AG09319 (cell line): ENCODE measurements around the gene AHNAK.

Source experiments
- DNase-seq: peaks from one replicate; pipeline ENCODE4 v3.0.0-alpha.2; 2010; ENCODE audit warnings: low read depth; ENCODE audit errors: extremely low read depth
- TF ChIP-seq, protein P1 (sequence below): IDR thresholded peaks from 2 replicates; pipeline ENCODE4 v1.5.1; 2011; ENCODE audit warnings: low read depth, mild to moderate bottlenecking, inconsistent platforms, low read length, moderate library complexity

Gene AHNAK

DNA sequence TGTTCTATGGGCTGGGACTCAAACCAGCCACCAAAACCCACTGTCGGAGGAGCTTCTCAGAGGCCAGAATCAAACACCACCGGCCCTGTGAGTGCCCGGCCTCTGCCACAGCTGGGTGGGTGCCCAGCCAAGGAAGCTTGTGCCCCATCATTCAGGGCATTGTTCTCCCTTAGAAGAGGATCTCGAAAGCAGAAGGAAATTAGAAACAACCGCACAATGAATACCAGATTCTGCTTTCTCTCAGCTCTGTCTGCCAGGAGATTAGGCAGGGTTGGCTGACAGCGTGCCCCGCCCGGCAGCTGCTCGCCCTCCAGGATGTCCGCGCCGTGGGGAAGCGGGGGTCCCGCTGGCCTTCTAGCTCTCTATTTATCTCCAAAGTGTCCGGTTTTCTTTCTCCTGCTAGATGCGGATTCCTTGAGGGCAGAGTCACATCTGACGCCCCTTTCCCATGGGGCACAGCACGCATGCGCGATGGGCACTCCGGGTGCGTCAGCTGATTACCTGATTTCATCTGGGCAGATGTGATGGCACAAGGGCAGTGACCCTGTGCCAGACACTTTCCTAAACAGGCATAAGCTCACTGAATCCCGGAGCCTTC, 102.3 kb downstream of the AHNAK start:
- DNase-seq: no peak
- TF ChIP-seq, protein P1, sequence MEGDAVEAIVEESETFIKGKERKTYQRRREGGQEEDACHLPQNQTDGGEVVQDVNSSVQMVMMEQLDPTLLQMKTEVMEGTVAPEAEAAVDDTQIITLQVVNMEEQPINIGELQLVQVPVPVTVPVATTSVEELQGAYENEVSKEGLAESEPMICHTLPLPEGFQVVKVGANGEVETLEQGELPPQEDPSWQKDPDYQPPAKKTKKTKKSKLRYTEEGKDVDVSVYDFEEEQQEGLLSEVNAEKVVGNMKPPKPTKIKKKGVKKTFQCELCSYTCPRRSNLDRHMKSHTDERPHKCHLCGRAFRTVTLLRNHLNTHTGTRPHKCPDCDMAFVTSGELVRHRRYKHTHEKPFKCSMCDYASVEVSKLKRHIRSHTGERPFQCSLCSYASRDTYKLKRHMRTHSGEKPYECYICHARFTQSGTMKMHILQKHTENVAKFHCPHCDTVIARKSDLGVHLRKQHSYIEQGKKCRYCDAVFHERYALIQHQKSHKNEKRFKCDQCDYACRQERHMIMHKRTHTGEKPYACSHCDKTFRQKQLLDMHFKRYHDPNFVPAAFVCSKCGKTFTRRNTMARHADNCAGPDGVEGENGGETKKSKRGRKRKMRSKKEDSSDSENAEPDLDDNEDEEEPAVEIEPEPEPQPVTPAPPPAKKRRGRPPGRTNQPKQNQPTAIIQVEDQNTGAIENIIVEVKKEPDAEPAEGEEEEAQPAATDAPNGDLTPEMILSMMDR: no peak

DNA sequence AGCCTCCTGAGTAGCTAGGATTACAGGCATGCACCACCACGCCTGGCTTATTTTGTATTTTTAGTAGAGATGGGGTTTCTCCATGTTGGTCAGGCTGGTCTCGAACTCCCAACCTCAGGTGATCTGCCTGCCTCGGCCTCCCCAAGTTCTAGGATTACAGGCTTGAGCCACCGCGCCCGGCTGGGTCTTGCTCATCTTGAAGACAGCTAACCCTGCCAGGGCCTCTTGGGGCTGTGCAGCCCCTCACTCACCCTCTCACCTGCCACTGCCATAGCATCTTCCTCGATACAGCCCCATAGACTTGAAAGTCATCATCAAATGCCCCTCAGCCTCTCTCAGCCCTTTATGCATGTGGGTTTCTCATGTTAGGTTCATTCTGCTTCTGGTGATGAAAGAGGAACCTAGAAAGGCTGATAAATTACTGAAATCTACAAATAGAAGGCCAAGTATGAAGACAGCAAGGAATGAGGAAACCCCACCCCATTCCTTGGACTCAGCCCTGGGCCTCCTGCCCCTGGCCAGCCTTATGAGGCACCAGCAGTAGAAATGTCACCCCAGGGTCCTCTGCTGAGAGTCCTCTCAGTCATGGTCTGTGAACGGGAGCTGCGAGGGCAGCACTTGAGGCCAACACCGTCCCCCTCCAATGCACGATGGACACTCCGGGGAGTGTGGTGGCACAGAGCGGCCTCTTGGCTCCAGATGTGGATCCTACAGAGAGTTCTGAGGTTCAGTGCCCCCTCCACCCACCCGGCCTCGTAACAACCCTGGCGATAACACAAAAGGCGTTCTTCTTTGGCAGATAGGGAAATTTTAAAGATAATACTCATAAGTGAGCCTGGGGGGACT, 103.0 kb downstream of the AHNAK start:
- no peak for DNase-seq
- TF ChIP-seq, protein P1: no peak

DNA sequence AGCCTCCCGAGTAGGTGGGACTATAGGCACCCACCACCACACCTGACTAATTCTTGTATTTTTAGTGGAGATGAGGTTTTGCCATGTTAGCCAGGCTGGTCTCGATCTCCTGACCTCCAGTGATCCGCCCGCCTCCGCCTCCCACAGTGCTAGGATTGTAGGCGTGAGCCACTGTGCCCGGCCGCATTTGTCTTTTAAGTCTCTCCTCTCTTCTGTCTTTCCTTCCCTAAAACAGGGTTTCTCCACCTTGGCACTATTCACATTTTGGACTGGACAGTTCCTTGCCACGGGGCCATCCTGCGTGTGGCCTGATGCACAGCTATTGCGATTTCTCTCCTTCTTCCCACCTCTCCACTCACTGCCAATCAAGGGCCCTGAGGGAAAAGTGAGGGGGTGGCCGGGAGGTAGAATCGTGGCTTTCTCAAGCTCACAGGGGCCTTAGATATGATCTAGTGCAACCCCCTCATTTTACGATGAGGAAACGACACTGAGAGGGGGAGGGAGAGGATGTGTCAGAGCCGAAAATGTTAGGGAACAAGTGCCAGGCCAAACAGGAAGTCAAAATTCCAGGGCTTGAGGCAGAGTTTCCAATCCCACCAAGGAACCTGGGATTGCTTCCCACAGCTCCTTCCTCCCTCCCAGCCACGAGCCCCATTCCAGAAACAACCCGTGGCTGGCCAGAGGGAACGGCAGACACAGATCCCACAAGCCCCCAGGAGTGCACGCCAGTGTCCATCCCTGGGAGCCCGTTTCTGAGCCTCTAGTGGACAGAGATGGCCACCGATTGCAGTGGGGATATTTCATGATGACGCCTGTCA, 106.6 kb downstream of the AHNAK start:
- DNase-seq: no peak
- TF ChIP-seq, protein P1: peak; percentile 5

DNA sequence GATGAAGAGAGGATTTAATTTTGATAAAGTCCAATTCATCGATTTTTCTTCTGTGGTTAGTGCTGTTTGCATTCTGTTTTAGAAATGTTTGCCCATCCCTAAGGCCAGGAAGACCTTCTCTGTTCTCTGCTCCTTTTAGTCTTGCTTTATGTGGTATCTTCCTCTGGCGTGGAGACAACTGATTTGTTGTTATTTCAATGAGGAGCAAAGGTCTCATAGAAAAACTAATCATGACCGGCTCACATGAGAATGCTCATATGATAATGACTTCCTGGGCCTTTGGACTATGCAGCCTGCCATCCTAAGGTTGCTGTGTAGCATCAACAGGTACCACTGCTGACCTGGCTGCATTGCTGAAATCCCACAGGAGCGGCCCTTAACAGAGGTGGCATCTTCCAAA, 108.0 kb downstream of the AHNAK start:
- TF ChIP-seq, protein P1: no peak
- no peak for DNase-seq

DNA sequence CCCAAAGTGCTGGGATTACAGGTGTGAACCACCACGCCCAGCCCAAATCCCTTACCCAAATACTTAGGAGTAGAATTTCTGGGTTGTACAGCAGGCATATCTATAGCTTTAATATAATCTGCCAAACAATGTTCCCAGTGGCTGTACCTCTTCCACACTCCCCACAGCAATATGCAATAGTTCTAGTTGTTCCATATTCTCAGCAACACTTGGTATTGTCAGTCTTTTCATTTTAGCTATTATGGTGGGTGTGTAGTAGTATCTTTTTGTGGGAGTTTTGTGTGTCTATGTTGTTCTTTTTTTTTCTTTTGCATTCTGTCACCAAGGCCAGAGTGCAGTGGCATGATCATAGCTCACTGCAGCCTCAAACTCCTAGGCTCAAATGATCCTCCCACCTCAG, 109.0 kb downstream of the AHNAK start:
- TF ChIP-seq, protein P1: no peak
- DNase-seq: no peak

DNA sequence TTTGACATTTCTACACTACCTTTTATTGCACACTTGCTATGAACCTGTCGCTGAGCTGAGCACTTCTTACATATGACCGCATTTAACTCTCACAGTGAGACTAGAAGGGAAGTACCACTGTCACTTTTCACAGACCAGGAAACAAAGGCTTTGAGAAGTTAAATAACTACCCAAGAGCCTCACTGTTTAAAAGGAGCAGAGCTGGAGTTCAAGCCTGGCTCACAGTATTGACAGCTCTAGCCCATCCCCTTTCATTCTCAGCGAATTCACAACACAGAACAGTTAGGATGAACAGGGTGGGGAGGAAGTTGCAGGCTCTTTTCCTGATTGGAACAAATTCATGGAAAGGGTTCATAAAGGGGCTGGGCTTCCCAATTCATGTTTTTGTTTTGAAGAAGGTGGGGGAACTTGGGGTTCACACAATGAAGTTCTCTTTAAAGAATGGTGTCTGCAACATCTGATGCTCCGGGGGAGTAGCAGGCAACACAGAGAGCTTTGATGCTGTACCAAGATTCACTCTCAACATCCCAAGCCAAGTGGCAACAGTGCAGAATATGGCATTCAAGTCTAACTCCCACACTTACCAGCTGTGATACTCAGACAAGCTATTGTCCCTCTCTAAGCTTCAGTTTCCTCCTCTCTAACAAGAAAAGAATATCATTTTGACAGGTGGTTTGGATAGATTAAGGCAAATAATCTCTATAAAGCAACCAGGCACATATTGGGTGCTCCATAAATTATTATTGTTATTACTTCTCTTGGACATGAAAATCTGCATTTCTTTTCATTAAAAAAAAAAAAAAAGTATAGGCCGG, 110.6 kb downstream of the AHNAK start:
- TF ChIP-seq, protein P1: no peak
- DNase-seq: no peak
